HG03432 (cell line): Measurements from ENCODE around the gene LRRC3B.
A peak's percentile ranks its signal among the peaks of the same experiment; 100 is the strongest.

Experiments
- ATAC-seq: cut with Tn5 transposase; IDR thresholded peaks from one replicate; pipeline ENCODE4 v1.9.1; 2021; ENCODE audit warnings: mild to moderate bottlenecking, moderate library complexity; ENCODE audit not compliant: unreplicated experiment

The LRRC3B gene

GRCh38 chr3:26704736-26705135 is 82.2 kb downstream of the LRRC3B start:
- ATAC-seq = no peak

- ATAC-seq = no peak
These were observed 85.9 kb downstream of the LRRC3B start for GRCh38 chr3:26708501-26708900.

GRCh38 chr3:26712211-26713026 is 89.8 kb downstream of the LRRC3B start:
- ATAC-seq = peak; percentile 87

GRCh38 chr3:26713091-26713490 is 90.5 kb downstream of the LRRC3B start:
- no peak for ATAC-seq

- ATAC-seq = no peak
These were observed 91.9 kb downstream of the LRRC3B start for GRCh38 chr3:26714485-26714884.

- ATAC-seq = no peak
These were observed 92.9 kb downstream of the LRRC3B start for GRCh38 chr3:26715431-26715830.

- ATAC-seq = no peak
These were observed 95.7 kb downstream of the LRRC3B start for GRCh38 chr3:26718315-26718714.

- no peak for ATAC-seq
These were observed 96.6 kb downstream of the LRRC3B start for GRCh38 chr3:26719134-26719533.

GRCh38 chr3:26721047-26721446 is 98.5 kb downstream of the LRRC3B start:
- peak; percentile 43 for ATAC-seq

GRCh38 chr3:26731843-26732242 is 109.3 kb downstream of the LRRC3B start:
- ATAC-seq = no peak

- ATAC-seq = no peak
These were observed 127.7 kb downstream of the LRRC3B start for GRCh38 chr3:26750263-26750662.

- no peak for ATAC-seq
These were observed 129.9 kb downstream of the LRRC3B start for GRCh38 chr3:26752466-26752865.

GRCh38 chr3:26753095-26753494 is 130.5 kb downstream of the LRRC3B start:
- ATAC-seq = no peak

- ATAC-seq = no peak
These were observed 135.4 kb downstream of the LRRC3B start for GRCh38 chr3:26757978-26758377.
